Measurements from ENCODE around the gene NPPB.

GRCh38 chr1:11841245-11842153, 17.2 kb downstream of the NPPB start:
- TF ChIP-seq CTCF (conservative IDR thresholded peaks at IDR 0.05 in 1 of 2, IDR thresholded peaks at IDR 0.05 in 1 of 2; ENCODE audit: low read depth in 1 of 2, low read length in 2 of 2) (no peak), EZH2 (IDR thresholded peaks at IDR 0.05; ENCODE audit: low read length, missing control alignments) (no peak)

Measured in fibroblast of lung (primary cell).